ENCODE data around the gene EPB41. TPM values are rescaled to one million over a fixed set of nuclear protein-coding genes. Genes with fewer than 3 reads are reported as not detected.

Gene EPB41
- total and polyA plus RNA-seq, 2 experiments from 2014 or later, result 26.8 to 112 TPM

GRCh38 chr1:29133861-29134694, 219.7 kb downstream of the EPB41 start (continued):
- TF ChIP-seq REST (IDR thresholded peaks at IDR 0.05; ENCODE audit: unreplicated experiment) (no peak), ZNF331 (CRISPR knock-in tag; IDR thresholded peaks at IDR 0.05; ENCODE audit: low read depth) (no peak)

- peaks cover 8% of the 10 kb centered on the region; the same call in 2 of the 3 replicates for H3K4me1 Mint-ChIP-seq
- ATAC-seq, result peak; percentile 39
- no peak overlapping the region for H3K4me3 ChIP-seq
- 0 out of 2 replicates have a peak, but pooled peaks cover 5% of the 10 kb centered on the region for H3F3A ChIP-seq (replicated peaks; ENCODE audit: low read depth)
- no peaks in the 10 kb centered on the region for H3K9me2 ChIP-seq (ENCODE audit: insufficient read depth)
- H3K36me3 ChIP-seq (ENCODE audit: insufficient read depth), result no peaks in the 10 kb centered on the region
- TF ChIP-seq CREB1 (CRISPR knock-in tag; IDR thresholded peaks at IDR 0.05; ENCODE audit: low read depth) (no peak), ZNF114 (CRISPR knock-in tag; IDR thresholded peaks at IDR 0.05) (no peak), JUNB (IDR thresholded peaks at IDR 0.05; ENCODE audit: unreplicated experiment) (no peak), STAT1 (IDR thresholded peaks at IDR 0.05; ENCODE audit: unreplicated experiment) (no peak), EZH2 (IDR thresholded peaks at IDR 0.05; ENCODE audit: low read depth, unreplicated experiment) (no peak), ZNF331 (CRISPR knock-in tag; IDR thresholded peaks at IDR 0.05; ENCODE audit: low read depth) (no peak), ETS1 (IDR thresholded peaks at IDR 0.05) (no peak), CTCF (conservative IDR thresholded peaks at IDR 0.05; ENCODE audit: low read depth in 2 of 2) (no peak), POLR2AphosphoS5 (IDR thresholded peaks at IDR 0.05; ENCODE audit: low read depth) (no peak), REST (IDR thresholded peaks at IDR 0.05; ENCODE audit: unreplicated experiment) (no peak), EZH2phosphoT487 (IDR thresholded peaks at IDR 0.05; ENCODE audit: unreplicated experiment) (no peak)
- no peaks in the 10 kb centered on the region; the same call in 1 of the 3 replicates for H3K36me3 Mint-ChIP-seq (ENCODE audit: low read depth)
- H4K20me1 ChIP-seq (replicated peaks; ENCODE audit: insufficient read depth), result no peaks in the 10 kb centered on the region
- no peaks in the 10 kb centered on the region for H3K79me2 ChIP-seq (replicated peaks; ENCODE audit: insufficient read depth)
- no peak overlapping the region for H3K27ac ChIP-seq (ENCODE audit: low read depth)
- no peak overlapping the region; the same call in 1 of the 2 replicates for H3K4me2 ChIP-seq
- H2AFZ ChIP-seq, result peak overlapping the region; percentile 90
- H3K27me3 ChIP-seq (ENCODE audit: insufficient read depth), result no peaks in the 10 kb centered on the region
- H3K4me1 ChIP-seq (ENCODE audit: insufficient read depth), result peaks cover 19% of the 10 kb centered on the region
- H3K4me3 Mint-ChIP-seq, result no peak overlapping the region
- DNase-seq (ENCODE audit: low spot score), result peak; percentile 49
- H3K27ac Mint-ChIP-seq, result no peak overlapping the region
- H3K9me3 Mint-ChIP-seq, result peaks cover 10% of the 10 kb centered on the region; the same call in 2 of the 3 replicates
- H3K27me3 Mint-ChIP-seq (ENCODE audit: insufficient read depth, low read depth, poor library complexity), result peaks cover 18% of the 10 kb centered on the region
Observed at GRCh38 chr1:29134695-29135028, 220.3 kb downstream of the EPB41 start.
